Esophagus muscularis mucosa (tissue), 4 donors: Measurements from ENCODE around the gene HNRNPF. TPM values are rescaled to one million over a fixed set of nuclear protein-coding genes. Genes with fewer than 3 reads are reported as not detected.

Source experiments
- DNase-seq: peaks from one replicate; pipeline ENCODE4 v3.0.0-alpha.2; 2017; ENCODE audit errors: extremely low spot score
- H3K27ac ChIP-seq, 4 donors: fragments of 200-600 bp; sonication (generic); replicated peaks in 1 of 4; 1 replicate in 3 of 4; 2 replicates in 1 of 4; pipeline ENCODE4 v1.5.1; 2016 to 2019; ENCODE audit warnings: mild to moderate bottlenecking in 1 of 4
- H3K27me3 ChIP-seq, 4 donors: fragments of 200-600 bp; sonication (generic); one replicate each; pipeline versions ENCODE4 v1.5.1 to v1.6.0; 2016 to 2019
- H3K36me3 ChIP-seq, 4 donors: fragments of 200-600 bp; sonication (generic); one replicate each; pipeline ENCODE4 v1.5.1; 2016 to 2019
- H3K4me1 ChIP-seq, 4 donors: fragments of 200-600 bp; sonication (generic); one replicate each; pipeline ENCODE4 v1.5.1; 2016 to 2019
- H3K4me3 ChIP-seq, 4 donors: fragments of 200-600 bp; sonication (generic); 1 replicate in 2 of 4; 2 replicates in 2 of 4; pipeline ENCODE4 v1.5.1; 2016 to 2019; ENCODE audit warnings: mild to moderate bottlenecking in 4 of 4, moderate library complexity in 1 of 4
- H3K9me3 ChIP-seq, 4 donors: fragments of 200-600 bp; sonication (generic); 1 replicate in 3 of 4; 2 replicates in 1 of 4; pipeline ENCODE4 v1.5.1; 2016 to 2019
- EP300 ChIP-seq: sonication (generic); formaldehyde crosslinking; IDR thresholded peaks from one replicate; pipeline ENCODE4 v1.6.1; 2017; ENCODE audit warnings: antibody characterized with exemption
- POLR2A ChIP-seq: fragments of 450-650 bp; IDR thresholded peaks from one replicate; pipeline ENCODE4 v1.6.1; 2017; ENCODE audit warnings: antibody characterized with exemption, moderate library complexity, mild to moderate bottlenecking, low read depth
- POLR2AphosphoS5 ChIP-seq, 2 donors: sonication (generic); formaldehyde crosslinking; IDR thresholded peaks; one replicate each; pipeline ENCODE4 v1.6.1; 2017; ENCODE audit warnings: antibody characterized with exemption in 2 of 2
- WGBS: methylation state at CpG from one replicate; pipeline ENCODE4 v1.1.5; 2018; 5-methylcytosine and 5-hydroxymethylcytosine counted together
- intact Hi-C: fragments of 100-400 bp; cut with DNase I; formaldehyde crosslinking; loops from one replicate; pipeline ENCODE4 v1.15.1; 2023
- total RNA-seq, 4 donors: library from RNA; depleted of rRNA; stranded (reverse); fragments of >200 nt; gene quantifications; one replicate each; pipeline versions ENCODE4 v1.1.0 to v1.2.1, GENCODE V29; 2016
- TF ChIP-seq, protein P1 (sequence below), 3 experiments: fragments of 200-600 bp in 2 of 3; fragments of 450-650 bp in 1 of 3; sonication (generic) in 2 of 3; IDR thresholded peaks; one replicate each; pipeline ENCODE4 v1.5.1; 2017 to 2019; ENCODE audit warnings: antibody characterized with exemption in 3 of 3, mild to moderate bottlenecking in 2 of 3, moderate library complexity in 1 of 3

The HNRNPF gene
- total RNA-seq, 4 donors from 2014 or later, result 113 to 243 (median 176) TPM

GRCh38 chr10:43370671-43371215 lies 38.2 kb downstream of the HNRNPF start:
- no peaks in the 10 kb centered on the region for H3K36me3 ChIP-seq
- no peak for DNase-seq
- H3K9me3 ChIP-seq, result no peaks in the 10 kb centered on the region
- TF ChIP-seq, protein P1, sequence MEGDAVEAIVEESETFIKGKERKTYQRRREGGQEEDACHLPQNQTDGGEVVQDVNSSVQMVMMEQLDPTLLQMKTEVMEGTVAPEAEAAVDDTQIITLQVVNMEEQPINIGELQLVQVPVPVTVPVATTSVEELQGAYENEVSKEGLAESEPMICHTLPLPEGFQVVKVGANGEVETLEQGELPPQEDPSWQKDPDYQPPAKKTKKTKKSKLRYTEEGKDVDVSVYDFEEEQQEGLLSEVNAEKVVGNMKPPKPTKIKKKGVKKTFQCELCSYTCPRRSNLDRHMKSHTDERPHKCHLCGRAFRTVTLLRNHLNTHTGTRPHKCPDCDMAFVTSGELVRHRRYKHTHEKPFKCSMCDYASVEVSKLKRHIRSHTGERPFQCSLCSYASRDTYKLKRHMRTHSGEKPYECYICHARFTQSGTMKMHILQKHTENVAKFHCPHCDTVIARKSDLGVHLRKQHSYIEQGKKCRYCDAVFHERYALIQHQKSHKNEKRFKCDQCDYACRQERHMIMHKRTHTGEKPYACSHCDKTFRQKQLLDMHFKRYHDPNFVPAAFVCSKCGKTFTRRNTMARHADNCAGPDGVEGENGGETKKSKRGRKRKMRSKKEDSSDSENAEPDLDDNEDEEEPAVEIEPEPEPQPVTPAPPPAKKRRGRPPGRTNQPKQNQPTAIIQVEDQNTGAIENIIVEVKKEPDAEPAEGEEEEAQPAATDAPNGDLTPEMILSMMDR (IDR thresholded peaks at IDR 0.05), result no peak
- TF ChIP-seq EP300, result no peak
- no peak for TF ChIP-seq POLR2A
- no peaks in the 10 kb centered on the region for H3K27me3 ChIP-seq
- no peak overlapping the region for H3K4me3 ChIP-seq
- H3K27ac ChIP-seq, result no peak overlapping the region
- WGBS, result 91% methylated on average over 7 of the region's 9 CpGs
- intact Hi-C loops, result no loop called here
- H3K4me1 ChIP-seq, result peaks cover 0 to 2% (median 0%) of the 10 kb centered on the region in 4 donors

DNA sequence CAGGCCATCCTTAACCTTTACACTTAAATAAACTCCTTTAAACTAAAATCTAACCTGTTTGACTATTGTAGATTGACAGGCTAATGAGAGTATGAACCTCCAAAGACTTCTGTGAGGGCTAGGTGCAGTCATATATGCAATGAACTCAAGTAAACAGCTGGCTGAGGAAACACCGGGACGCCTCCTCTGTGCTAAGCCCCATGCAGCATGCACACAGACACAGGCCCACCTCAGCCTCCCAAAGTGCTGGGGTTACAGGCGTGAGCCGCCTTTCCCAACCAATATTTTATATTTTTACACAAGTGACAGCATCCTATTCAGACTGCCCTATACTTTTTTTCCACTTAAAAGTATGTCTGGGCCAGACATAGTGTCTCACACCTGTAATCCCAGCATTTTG lies 39.1 kb downstream of the HNRNPF start:
- intact Hi-C loops, result no loop called here
- Histone ChIP-seq H3K9me3 (no peaks in the 10 kb centered on the region), H3K27ac (no peak overlapping the region), H3K4me1 (peaks cover 0 to 2% (median 0%) of the 10 kb centered on the region in 4 donors), H3K27me3 (no peaks in the 10 kb centered on the region), H3K36me3 (no peaks in the 10 kb centered on the region), H3K4me3 (no peak overlapping the region)
- TF ChIP-seq, protein P1 (IDR thresholded peaks at IDR 0.05), result no peak
- TF ChIP-seq EP300 (no peak), POLR2AphosphoS5 (IDR thresholded peaks at IDR 0.05) (no peak), POLR2A (no peak)
- no peak for DNase-seq
- 89% methylated on average over 4 of the region's 4 CpGs for WGBS

DNA sequence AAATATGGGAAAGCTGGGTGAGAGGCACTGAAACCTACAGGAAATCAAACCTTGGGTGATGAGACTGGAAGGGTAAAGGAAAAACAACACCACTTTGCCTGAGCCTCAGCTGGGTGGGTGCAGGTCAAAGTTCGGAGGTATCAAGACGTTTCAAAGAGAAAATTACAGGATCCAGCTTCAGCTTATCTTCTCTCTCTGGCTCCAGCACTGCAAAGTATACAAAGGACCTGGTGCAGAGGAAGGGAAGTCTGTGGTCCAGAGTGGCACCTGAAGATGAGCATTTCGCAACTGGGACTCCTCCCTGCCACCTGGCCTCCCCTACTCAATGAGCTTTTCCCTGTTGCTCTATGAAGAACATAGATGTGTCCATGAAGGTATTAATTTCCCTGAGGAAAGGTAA lies 44.0 kb downstream of the HNRNPF start:
- peaks cover 7 to 16% (median 15%) of the 10 kb centered on the region in 4 donors for H3K4me1 ChIP-seq
- no peaks in the 10 kb centered on the region for H3K27me3 ChIP-seq
- no peaks in the 10 kb centered on the region for H3K36me3 ChIP-seq
- no peak for DNase-seq
- no peak for TF ChIP-seq EP300
- TF ChIP-seq POLR2A, result no peak
- no peak for TF ChIP-seq POLR2AphosphoS5 (IDR thresholded peaks at IDR 0.05)
- TF ChIP-seq, protein P1 (IDR thresholded peaks at IDR 0.05), result no peak
- no peaks in the 10 kb centered on the region for H3K9me3 ChIP-seq
- H3K4me3 ChIP-seq, result no peak overlapping the region
- H3K27ac ChIP-seq, result no peak overlapping the region
- intact Hi-C loops, result no loop called here
- WGBS, result 79% methylated on average over 3 of the region's 3 CpGs

DNA sequence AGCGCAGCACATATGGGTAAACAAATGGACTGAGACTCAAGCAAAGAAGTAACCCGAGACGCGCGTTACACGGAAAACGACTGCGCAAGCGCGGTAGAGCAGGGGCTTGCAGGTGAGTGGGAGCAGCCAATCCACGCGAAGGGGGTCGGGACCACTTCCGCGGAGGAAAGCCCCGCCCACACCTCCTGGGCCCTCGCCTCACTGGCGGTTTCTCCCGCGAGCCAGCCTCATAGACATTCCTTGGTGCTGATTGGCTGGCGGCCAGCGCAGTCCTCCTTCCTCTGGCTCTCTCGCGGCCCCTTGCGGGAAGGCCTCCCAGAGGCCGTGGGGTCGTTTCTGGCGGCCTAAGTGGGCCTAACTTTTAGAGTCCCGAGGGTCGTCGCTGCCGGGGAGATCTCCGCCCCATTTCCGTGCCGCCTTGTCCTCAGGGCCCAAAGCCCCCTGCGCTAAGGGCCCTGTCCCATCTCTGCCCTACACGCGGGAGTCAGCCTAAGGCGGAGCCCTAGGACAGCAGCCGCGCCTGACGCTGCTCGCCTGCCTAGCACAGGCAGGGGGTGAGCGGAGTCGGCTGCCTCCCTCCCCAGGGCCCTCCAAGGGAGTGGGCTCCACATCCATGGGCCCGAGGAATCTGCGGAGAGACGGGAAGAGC lies 46.7 kb downstream of the HNRNPF start:
- Histone ChIP-seq H3K27me3 (no peaks in the 10 kb centered on the region), H3K9me3 (no peaks in the 10 kb centered on the region), H3K36me3 (no peaks in the 10 kb centered on the region), H3K4me1 (peaks cover 7 to 16% (median 15%) of the 10 kb centered on the region in 4 donors), H3K27ac (peak overlapping the region; percentile 69 to 80 (median 77)), H3K4me3 (peak overlapping the region; percentile 60 to 67 (median 64))
- TF ChIP-seq POLR2A, result no peak
- TF ChIP-seq POLR2AphosphoS5 (IDR thresholded peaks at IDR 0.05), result peak; percentile 61 to 75
- TF ChIP-seq EP300, result no peak
- TF ChIP-seq, protein P1 (IDR thresholded peaks at IDR 0.05), result peak; percentile 46 to 55 (median 50)
- peak; percentile 98 for DNase-seq
- WGBS, result no CpG with 5 or more reads among the region's 48 CpGs
- intact Hi-C loops, result no loop called here
